Measurements from ENCODE around the gene TDRKH.
A peak's percentile ranks its signal among the peaks of the same experiment; 100 is the strongest.

Gene TDRKH

DNA sequence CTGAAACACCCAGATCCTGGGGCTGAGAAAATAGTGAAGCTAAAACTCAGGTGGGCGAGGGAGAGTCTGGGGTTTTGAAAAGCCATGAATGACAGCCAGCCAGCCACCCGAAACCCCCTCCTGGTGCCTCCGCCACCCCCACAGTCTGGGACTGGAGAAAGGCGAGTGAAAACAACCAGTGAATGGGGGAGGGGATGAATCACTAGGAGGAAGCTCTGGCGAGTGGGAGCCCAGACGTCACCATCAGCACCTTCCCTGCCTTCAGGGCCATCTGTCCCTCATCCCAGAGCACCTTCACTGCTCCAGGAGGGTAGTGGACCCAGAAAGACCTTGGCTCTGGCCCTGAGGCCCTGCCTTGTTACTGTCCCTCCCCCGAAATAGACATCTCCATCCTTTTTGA, 32.1 kb upstream of the TDRKH start:
- DNase-seq: no peak

DNA sequence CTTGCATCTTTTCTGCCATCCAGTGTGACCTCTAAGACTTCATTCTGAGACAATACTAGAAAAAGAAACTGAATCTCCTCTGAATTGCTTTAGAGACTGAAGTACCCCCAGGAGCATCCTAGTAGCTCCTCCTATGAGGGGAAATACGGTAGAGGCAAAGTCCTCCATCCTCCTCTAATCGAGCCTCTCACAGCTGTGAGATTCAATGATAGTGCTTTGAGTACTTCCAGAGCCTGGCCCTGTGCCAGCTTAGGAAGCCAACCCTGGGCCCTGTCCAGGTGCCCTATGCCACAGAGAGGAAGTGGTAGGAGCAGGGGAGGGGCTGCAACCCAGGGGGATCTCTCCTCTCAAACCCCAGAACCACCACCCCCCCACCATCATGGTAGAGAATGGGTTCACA, 30.6 kb upstream of the TDRKH start:
- no peak for DNase-seq

GRCh38 chr1:151819976-151820623, 29.8 kb upstream of the TDRKH start:
- DNase-seq: no peak

DNA sequence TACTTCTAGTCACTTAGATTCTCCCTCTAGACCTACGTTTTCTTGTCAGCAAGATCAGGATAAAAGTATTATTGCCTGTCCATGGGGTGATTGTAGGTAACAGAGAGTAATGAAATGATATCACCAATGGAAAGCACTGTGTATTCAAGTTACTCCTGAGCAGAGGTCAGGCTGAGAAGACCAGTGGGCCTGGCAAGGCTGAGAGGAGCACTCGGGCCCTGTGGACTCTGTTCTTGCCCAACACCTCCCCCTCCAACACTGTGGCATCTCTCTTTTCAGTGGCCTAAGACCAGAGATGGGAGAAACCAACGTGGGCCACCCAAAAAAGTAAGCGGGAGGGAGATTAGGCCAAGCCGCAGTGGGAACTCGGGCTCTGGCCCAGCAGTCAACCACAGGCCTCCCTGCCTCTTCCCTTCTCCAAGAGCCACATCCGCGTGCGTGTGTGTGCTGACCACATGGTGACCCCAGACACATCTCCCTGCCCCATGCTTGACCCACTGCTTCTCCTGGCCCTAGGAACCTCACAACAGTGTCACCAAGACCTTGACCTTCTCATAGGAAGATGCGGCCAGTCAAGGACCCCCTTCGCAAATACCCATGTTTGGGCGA, 29.0 kb upstream of the TDRKH start:
- no peak for DNase-seq

DNA sequence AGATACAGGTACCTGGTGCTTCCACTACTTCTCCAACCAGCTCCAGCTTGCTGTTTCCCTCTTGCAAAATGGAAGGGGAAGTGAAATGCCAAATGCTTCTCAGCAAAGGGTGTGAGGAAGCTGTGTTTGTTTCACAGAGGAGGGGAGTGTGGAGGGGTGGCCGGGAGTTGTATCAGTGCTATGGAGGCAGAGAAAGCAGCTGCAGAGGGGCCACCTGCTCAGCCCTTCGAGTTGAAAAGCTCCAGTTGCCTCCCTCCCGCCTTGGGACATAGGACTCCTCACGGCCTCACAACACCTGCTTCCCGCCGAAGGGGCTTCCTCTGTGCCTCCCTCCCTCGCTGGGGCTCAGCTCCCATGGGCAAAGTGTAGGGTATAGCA, 27.0 kb upstream of the TDRKH start:
- no peak for DNase-seq

DNA sequence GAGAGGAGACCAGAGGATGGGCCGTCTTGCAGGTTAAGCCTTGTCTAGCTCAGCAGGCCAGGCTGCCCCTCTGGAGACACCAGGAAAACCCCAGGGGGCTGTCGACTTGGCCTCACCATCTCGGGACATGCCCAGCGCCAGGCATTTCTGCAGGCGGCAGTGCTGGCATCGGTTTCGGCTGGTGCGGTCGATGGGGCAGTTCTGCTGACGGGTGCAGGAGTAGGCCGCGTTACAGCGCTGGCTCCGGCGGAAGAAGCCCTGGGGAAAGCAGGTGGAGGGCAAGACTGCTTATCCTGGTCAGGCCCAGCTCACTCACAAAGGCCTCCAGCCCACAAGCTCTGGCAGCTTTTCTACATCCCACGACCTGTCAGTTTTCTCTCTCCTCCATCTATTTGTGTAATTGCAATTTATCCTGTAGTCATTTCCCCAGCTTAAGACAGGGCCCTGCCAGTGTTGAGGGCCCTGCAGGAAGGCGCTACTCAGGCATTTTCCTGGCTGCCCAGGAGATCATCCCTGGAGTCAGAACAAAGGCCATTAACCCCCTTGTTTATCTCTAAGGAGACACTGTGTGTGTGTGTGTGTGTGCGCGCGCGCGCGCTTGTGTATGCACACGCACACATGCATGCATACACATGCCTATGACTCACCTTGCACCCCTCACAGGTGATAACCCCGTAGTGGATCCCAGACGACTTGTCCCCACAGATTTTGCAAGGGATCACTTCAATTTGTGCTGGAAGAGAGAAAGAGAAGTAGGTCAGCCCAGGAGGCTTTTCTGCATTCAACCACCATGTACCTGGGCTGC, 26.4 kb upstream of the TDRKH start:
- DNase-seq: no peak

DNA sequence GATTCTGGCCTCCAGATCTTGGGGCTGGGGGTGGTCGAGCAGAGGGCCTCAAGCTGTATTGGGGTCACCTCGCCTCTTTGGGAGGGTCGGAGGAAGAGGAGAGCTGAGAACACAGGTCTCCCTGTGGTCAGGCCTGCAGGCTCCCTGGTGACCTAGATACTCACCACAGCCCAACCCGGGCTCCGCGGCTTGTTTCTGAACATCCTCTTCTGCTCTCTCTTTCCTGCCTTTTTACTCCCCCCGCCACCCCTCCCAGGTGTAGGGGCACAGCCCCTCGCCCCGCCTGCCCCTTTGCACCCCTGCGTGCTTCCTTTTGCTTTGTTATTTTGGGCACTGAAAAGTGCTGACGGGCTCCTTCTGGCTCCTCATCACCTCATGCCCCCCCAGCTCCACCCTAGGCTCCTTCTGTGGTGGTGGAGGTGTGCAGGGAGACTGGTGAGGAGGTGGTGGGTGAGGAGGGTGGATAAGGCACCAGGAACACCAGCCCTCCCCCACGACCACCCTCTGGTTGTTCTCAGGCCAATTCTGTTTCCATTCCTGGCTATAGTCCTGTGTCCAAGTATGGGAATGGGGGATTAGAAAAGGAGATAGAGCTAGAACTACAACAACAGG, 25.5 kb upstream of the TDRKH start:
- DNase-seq: no peak

GRCh38 chr1:151814971-151815545, 24.8 kb upstream of the TDRKH start:
- no peak for DNase-seq

GRCh38 chr1:151814426-151814825, 24.1 kb upstream of the TDRKH start:
- DNase-seq: no peak

DNA sequence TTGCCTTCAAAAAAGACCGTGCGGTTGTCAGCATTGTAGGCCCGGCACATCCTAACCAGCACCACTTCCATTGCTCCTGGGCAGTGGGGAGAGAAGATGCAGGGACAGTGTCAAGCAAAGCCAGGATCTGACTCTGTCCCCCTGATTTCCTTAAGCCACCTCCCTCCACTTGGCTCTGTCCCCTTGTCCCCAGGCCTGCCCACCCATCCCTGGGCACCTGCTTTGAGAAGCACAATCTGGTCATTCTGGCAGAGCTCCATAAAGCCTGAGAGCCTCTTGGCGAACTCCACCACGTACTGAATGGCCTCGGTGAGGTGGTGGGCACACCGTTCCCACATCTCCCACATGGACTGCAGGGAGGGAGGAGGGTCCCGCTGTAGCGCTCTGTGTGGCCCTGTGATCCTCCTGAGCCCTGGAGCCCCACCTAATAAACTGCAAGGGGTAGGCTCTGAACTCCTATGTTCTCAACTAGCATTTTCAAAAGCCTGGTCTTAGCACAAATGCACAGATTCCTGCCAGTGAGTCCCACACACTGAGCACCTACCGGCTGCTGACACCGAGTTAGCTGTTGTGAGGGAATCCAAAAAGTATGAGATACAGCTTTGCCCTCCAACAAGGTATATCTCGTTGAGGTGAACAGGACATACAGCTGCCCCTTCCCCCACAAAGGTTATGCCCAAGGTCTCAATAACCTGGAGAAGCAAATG, 23.1 kb upstream of the TDRKH start:
- peak in 1 of 2 experiments; percentile 72 for DNase-seq

GRCh38 chr1:151811181-151811580, 20.9 kb upstream of the TDRKH start:
- DNase-seq: no peak

GRCh38 chr1:151809985-151810556, 19.8 kb upstream of the TDRKH start:
- no peak for DNase-seq

DNA sequence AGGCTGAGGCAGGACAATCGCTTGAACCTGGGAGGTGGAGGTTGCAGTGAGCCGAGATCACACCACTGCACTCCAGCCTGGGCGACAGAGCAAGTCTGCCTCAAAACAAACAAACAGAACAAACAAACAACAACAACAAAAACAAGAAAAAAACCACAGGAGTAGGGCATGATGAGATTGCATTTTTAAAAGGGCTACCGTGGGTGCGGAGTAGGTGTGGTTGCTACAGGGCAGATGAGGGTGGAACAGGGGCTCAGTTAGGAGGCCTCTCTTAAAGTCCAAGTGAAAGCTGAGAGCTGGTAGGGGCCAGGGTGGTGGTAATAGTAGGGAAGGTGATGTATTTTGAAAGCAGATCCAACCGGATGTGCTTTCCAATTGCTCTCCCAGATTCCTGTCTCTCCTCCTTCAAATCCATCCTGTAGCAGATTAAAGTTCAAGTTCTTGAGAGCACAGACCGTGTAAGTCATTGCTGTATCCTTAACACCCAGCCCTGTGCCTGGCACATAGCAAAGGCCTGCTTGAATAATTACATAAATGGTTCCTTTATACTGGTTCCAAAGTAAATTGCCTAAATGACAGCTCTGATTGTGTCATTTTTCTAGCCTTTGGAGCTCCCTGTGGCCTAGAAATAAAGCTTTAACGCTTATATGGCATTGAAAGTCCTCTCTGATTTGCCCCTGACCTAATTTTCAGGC, 19.1 kb upstream of the TDRKH start:
- DNase-seq: no peak

GRCh38 chr1:151807766-151808165, 17.5 kb upstream of the TDRKH start:
- no peak for DNase-seq

DNA sequence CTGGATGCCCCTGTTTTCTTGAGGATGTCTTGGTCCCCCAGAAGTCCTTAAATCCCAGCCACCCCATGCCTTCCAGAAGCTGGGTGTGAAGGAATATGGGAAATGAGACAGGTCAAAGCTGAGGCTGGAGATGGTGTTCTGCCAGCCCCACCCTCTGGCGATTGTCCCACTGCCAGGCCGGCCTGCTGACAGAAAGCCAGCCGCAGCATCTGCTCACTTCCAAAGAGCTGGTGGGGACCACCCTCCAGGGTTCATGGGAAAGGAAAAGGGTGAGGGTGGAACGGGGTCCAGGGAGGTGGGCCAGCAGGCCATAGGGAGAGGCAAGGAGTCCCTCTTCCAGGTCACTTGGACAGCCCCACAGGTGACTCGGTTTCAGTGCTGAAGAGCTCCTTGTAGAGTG, 16.8 kb upstream of the TDRKH start:
- DNase-seq: no peak

DNA sequence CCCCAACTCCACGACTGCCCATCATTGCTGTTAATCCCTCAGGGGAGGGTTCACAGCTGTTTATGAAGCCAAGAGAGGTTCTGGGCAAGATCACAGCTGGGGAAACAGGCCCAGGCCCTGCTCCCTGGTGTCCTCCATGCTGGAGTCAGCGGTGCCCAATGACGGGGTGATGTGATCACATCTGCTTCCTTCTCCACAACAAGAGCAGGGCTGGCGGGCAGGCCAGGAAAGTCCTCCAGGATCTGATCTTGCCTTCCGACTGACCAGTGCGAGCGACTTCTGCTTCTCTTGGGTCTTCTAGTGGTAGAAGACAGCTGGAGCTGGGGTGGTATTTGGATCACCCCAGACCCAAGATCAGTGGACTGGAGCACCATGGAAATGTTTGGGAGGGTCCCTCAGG, 15.9 kb upstream of the TDRKH start:
- DNase-seq: no peak

DNA sequence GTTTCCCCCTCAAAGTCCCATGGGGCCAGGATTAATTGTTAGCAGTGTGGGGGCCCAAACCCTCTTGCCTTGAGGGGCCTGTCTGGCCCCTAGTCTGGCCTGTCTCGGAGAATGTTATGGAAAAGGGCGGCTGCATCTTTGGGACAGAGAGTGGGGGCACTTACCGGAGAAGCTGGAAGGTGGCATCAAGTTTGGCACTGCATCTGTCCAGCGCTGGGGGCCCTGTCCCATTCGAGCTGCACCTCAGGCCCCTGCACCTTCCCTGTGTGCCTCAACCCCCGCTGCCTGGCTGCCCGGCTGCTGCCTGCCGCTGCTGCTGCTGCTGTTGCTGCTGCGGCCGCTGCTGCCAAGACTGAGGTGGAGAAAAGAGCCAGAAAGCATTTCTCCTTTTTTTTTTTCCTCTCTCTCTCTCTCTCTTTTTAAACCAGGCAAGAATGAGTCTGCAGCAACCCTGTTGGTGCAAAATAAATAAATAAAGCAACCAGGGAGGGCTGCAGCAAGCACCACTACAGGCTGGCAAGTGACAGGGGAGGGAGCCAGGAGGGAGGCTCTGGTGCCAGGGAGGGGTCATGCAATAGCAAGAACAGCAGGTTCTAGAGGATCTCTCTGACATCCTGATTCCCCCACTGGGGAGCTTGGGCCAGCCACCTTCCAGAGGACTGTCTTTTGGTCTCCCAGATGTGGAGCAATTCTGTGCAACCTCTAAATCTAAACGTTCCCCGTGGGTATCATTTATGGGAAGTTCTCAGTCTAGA, 14.9 kb upstream of the TDRKH start, which contains the start of gene LINGO4:
LINGO4 (minus strand) TSS at position 354 of the 755 bp plus-strand sequence. CDS start 2,715 bp downstream, outside the sequence.
- DNase-seq: no peak

DNA sequence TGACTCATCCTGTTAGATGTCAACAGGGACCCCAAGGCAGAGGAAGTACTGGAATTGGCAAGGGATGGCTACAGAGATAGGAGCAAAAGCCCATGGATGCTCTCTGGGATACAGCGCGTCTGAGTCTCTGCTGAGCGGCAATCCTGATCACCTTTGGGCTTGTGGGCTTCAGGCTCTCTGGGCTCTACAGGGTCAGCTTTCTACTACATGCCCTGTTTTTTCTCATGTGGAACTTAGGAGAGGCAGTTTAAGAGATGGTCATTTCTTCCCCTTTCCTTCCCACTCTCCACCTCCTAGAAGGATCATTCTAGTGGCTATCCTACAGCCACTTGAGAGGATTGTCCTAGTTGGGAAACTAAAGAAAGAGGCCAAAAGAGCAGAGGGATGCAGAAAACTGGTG, 13.6 kb upstream of the TDRKH start:
- DNase-seq: no peak

DNA sequence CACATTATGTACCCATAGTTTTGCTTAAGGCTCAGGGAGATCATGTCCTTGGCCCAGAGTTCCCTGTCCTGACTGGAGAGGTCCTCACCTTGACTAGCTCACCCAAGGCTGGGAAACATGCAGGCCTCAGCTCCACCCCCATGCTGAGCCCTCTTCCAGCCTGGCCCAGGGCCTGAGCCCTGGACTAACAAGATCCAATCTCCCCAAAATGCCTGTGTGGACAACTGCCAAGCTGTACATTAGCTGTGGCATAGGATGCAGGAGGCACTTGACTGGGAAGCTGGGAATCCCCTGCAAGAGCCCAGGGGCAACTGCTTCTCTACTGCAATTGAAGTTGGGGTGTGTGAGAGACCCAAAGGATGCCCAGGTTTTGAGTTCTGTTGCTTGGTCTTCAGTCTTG, 12.9 kb upstream of the TDRKH start:
- no peak for DNase-seq

GRCh38 chr1:151802372-151802771, 12.1 kb upstream of the TDRKH start:
- DNase-seq: no peak

GRCh38 chr1:151801846-151802245, 11.5 kb upstream of the TDRKH start:
- DNase-seq: no peak
